Activated B cell treated with CpG ODN at 0.5 μM for 24 hours (primary cell): Measurements from ENCODE around the gene LRIG1. TPM values are rescaled to one million over a fixed set of nuclear protein-coding genes. Genes with fewer than 3 reads are reported as not detected.

Experiments used
- ATAC-seq: fragments of 200-7000 bp; cut with Tn5 transposase; one replicate; pipeline ENCODE4 v1.10.0; 2021; ENCODE audit warnings: low read depth, mild to moderate bottlenecking, moderate library complexity
- CTCF ChIA-PET: fragments of 350-600 bp; sonication (Branson Sonifier 250); formaldehyde crosslinking; loops from one replicate; lab custom pipeline; 2021; ENCODE audit warnings: antibody characterized with exemption; lab: Charles Lee
- POLR2A ChIA-PET: fragments of 350-600 bp; sonication (Branson Sonifier 250); formaldehyde crosslinking; loops from one replicate; lab custom pipeline; 2021; ENCODE audit warnings: antibody characterized with exemption; lab: Charles Lee
- DNase-seq: peaks from one replicate; pipeline ENCODE4 v3.0.0; 2022
- H3K27ac Mint-ChIP-seq: one replicate; pipeline ENCODE4 v1.8.0; 2020; ENCODE audit warnings: mixed read lengths
- H3K27me3 Mint-ChIP-seq: one replicate; pipeline ENCODE4 v1.8.0; 2021; ENCODE audit warnings: mixed read lengths
- H3K36me3 Mint-ChIP-seq: one replicate; pipeline ENCODE4 v1.8.0; 2021; ENCODE audit warnings: low read depth, mixed read lengths
- H3K4me1 Mint-ChIP-seq: one replicate; pipeline ENCODE4 v1.8.0; 2021; ENCODE audit warnings: mixed read lengths
- H3K4me3 Mint-ChIP-seq: one replicate; pipeline ENCODE4 v1.8.0; 2020; ENCODE audit warnings: mild to moderate bottlenecking, mixed read lengths
- H3K9me3 Mint-ChIP-seq: one replicate; pipeline ENCODE4 v1.8.0; 2020; ENCODE audit warnings: mixed read lengths
- intact Hi-C: fragments of 100-400 bp; cut with micrococcal nuclease; formaldehyde crosslinking; loops from one replicate; pipeline ENCODE4 v1.15.1; 2024
- total RNA-seq: library from RNA; stranded (reverse); gene quantifications from 2 replicates; pipeline ENCODE4 v1.2.3, GENCODE V29; 2022
- TF ChIP-seq, protein P1 (sequence below): fragments of 200-600 bp; IDR thresholded peaks from one replicate; pipeline ENCODE4 v1.8.0; 2022; ENCODE audit warnings: antibody characterized with exemption, mild to moderate bottlenecking

The LRIG1 gene
- total RNA-seq, 1 donor from 2014 or later = 9.7 TPM

DNA sequence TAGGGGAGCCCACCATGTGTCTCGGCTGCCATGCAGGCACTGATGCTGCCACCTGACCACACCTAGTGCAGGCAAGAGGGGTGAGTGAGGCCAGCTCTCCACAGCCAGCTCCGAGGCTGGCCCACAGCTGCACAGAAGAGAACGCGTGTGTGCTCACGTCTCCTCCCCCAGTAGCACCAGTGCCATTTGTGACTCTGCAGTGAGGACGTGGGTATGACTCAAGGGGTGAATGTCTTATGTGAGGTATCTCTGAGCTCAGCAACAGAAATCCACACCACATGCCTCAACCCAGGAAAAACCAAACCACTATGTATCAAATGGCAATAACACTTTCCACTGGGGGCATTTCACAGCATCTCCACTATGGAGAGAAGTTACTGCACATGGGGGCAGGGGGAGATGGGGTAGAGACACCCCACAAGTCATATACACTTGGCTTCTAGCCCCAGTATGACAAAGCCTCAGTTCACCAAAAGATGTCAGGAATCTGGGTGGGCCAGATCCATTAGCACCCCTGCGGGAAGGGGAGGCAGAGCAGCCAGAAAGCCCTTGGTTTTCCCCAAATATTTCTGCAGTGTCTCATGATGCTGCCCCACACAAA lies 87.6 kb downstream of the LRIG1 start:
- no peaks in the 10 kb centered on the region for H3K9me3 Mint-ChIP-seq
- H3K27ac Mint-ChIP-seq = no peak overlapping the region
- no peak overlapping the region for H3K4me3 Mint-ChIP-seq
- DNase-seq (no peak), ATAC-seq (no peak)
- intact Hi-C loops = no loop called here
- H3K4me1 Mint-ChIP-seq = peaks cover 5% of the 10 kb centered on the region
- no peaks in the 10 kb centered on the region for H3K27me3 Mint-ChIP-seq
- POLR2A ChIA-PET = no interaction called here
- CTCF ChIA-PET = no interaction called here
- H3K36me3 Mint-ChIP-seq = no peaks in the 10 kb centered on the region
- TF ChIP-seq, protein P1, sequence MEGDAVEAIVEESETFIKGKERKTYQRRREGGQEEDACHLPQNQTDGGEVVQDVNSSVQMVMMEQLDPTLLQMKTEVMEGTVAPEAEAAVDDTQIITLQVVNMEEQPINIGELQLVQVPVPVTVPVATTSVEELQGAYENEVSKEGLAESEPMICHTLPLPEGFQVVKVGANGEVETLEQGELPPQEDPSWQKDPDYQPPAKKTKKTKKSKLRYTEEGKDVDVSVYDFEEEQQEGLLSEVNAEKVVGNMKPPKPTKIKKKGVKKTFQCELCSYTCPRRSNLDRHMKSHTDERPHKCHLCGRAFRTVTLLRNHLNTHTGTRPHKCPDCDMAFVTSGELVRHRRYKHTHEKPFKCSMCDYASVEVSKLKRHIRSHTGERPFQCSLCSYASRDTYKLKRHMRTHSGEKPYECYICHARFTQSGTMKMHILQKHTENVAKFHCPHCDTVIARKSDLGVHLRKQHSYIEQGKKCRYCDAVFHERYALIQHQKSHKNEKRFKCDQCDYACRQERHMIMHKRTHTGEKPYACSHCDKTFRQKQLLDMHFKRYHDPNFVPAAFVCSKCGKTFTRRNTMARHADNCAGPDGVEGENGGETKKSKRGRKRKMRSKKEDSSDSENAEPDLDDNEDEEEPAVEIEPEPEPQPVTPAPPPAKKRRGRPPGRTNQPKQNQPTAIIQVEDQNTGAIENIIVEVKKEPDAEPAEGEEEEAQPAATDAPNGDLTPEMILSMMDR = no peak

DNA sequence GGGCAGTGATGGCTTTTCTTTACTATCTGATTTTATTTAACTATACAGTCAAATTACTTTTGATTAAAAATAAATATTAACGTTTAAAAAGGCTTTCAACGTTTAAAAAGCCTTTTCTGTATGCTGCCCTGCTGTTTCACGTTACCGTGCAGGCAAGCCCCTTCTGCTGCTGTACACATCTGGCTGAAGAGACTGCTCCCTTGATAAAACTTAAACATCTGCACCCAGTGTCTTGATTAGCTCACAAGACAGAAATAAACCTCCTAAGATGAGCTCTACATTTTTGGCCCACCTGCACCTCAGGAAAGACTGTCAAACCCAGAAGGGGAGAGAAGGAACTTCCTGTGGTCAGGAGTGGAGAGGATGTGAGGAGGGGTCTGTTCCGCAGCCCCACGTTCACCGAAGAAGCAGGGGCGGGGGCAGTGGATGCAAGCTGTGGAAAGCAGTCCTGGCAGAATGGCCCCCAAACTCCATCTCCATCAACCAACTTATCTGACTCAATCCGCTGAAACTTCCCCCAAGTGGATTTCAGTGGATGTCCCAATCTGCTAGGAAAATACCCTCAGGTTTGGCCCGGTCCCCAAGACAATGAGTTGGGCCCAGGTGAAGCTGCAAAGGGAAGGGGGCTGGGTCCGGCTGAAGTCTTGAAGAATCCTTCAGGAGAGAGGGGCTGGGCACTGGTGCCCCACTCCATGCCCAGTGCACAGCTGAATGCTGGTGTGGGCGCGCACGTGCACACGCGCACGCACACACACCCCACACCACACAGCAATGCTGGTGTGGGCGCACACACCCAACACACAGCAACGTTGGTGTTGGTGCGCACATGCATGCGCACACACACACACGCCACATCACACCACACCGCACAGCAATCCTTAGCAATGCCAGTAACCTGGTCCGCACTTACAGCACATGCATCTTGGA lies 88.6 kb downstream of the LRIG1 start:
- Mint-ChIP-seq H3K27ac (no peak overlapping the region), H3K9me3 (no peaks in the 10 kb centered on the region), H3K4me3 (no peak overlapping the region), H3K36me3 (no peaks in the 10 kb centered on the region), H3K27me3 (no peaks in the 10 kb centered on the region), H3K4me1 (peaks cover 5% of the 10 kb centered on the region)
- CTCF ChIA-PET = interaction anchor here (8.3 kb wide), 1 partner anchor 404 kb away, joined by 68 read pairs; no protein-coding TSS in a partner anchor
- DNase-seq (no peak), ATAC-seq (no peak)
- TF ChIP-seq, protein P1 = no peak
- POLR2A ChIA-PET = no interaction called here
- intact Hi-C loops = no loop called here

DNA sequence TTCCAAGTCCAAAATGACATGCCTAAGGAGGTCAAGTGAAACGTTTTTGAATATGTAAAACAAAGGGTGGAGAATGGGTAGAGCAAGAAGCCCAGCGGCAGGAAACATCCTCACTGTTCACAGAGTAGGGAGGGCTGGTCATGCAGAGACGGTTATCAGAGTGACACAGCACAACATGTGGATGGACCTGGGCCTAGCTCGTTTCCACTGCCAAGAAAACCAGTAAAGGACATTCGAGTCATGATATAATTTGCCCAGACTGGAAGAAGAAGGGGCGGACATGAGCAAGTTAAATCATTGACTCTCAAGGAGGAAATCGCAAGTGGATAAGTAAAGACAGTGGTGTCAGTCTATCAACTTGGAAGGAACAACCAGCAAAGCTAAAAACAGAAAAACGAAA lies 89.3 kb downstream of the LRIG1 start:
- Mint-ChIP-seq H3K9me3 (no peaks in the 10 kb centered on the region), H3K4me3 (no peak overlapping the region), H3K4me1 (peaks cover 5% of the 10 kb centered on the region), H3K27ac (no peak overlapping the region), H3K27me3 (no peaks in the 10 kb centered on the region), H3K36me3 (no peaks in the 10 kb centered on the region)
- intact Hi-C loops = no loop called here
- ATAC-seq (no peak), DNase-seq (no peak)
- TF ChIP-seq, protein P1 = no peak
- CTCF ChIA-PET = interaction anchor here (1.0 to 8.3 kb wide), 2 partner anchors 55 to 405 kb away, joined by 5 to 68 read pairs; no protein-coding TSS in a partner anchor
- POLR2A ChIA-PET = no interaction called here

GRCh38 chr3:66410976-66411375 lies 89.8 kb downstream of the LRIG1 start:
- intact Hi-C loops = no loop called here
- no peak overlapping the region for H3K27ac Mint-ChIP-seq
- H3K4me1 Mint-ChIP-seq = peaks cover 5% of the 10 kb centered on the region
- no peak for ATAC-seq
- DNase-seq = no peak
- H3K36me3 Mint-ChIP-seq = no peaks in the 10 kb centered on the region
- TF ChIP-seq, protein P1 = no peak
- H3K27me3 Mint-ChIP-seq = no peaks in the 10 kb centered on the region
- H3K9me3 Mint-ChIP-seq = no peaks in the 10 kb centered on the region
- H3K4me3 Mint-ChIP-seq = no peak overlapping the region
- CTCF ChIA-PET = interaction anchor here (1.0 to 8.3 kb wide), 3 partner anchors 56 to 406 kb away, joined by 3 to 68 read pairs (median 5); no protein-coding TSS in a partner anchor
- POLR2A ChIA-PET = no interaction called here
